DOHH2 (cell line): Measurements from ENCODE around the gene SIPA1L3.

Source experiments
- EZH2phosphoT487 ChIP-seq: fragments of 200-600 bp; sonication (generic); IDR thresholded peaks from 2 replicates; pipeline ENCODE4 v1.6.1; 2017; ENCODE audit warnings: borderline replicate concordance, mild to moderate bottlenecking, antibody characterized with exemption, low read length, moderate library complexity, mixed read lengths
- TF ChIP-seq, protein P1 (sequence below): fragments of 200-600 bp; sonication (generic); IDR thresholded peaks from one replicate; pipeline ENCODE4 v1.5.1; 2014; ENCODE audit warnings: antibody characterized with exemption, mild to moderate bottlenecking, low read depth, low read length; ENCODE audit not compliant: poor library complexity, severe bottlenecking

DNA sequence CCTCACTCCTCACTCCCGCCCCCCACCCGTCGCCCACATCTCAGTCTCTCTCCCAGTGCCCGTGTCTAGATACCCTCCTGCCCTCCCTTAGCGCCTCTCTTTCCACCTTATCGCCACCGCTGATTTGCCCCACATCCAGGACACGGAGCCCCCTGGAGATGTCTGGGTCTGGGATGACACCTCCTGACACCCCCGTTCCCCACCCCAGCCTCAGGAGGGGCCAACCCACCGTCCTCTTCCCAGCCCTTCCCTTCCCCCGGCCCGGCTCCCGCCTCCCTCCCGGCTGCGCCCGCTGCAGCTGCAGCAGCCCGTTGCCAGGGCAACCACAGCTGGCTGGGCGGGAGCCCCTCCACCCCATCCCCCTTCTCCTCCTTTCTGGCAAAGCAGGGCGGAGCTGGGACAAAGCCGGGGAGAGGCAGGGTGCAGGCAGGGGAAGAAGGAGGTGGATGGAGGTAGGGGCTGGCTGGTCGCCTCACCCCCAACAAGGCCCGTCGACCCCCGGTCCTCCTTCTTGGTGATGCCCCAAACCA lies 303.5 kb downstream of the SIPA1L3 start:
- TF ChIP-seq, protein P1, sequence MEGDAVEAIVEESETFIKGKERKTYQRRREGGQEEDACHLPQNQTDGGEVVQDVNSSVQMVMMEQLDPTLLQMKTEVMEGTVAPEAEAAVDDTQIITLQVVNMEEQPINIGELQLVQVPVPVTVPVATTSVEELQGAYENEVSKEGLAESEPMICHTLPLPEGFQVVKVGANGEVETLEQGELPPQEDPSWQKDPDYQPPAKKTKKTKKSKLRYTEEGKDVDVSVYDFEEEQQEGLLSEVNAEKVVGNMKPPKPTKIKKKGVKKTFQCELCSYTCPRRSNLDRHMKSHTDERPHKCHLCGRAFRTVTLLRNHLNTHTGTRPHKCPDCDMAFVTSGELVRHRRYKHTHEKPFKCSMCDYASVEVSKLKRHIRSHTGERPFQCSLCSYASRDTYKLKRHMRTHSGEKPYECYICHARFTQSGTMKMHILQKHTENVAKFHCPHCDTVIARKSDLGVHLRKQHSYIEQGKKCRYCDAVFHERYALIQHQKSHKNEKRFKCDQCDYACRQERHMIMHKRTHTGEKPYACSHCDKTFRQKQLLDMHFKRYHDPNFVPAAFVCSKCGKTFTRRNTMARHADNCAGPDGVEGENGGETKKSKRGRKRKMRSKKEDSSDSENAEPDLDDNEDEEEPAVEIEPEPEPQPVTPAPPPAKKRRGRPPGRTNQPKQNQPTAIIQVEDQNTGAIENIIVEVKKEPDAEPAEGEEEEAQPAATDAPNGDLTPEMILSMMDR, result no peak
- TF ChIP-seq EZH2phosphoT487, result no peak
